HEK293 (cell line): ENCODE data around the gene MOGAT3.

Experiments used
- CTCF ChIA-PET: fragments of 350-600 bp; formaldehyde crosslinking; extraction: SDS; loops from one replicate; lab custom pipeline; 2021; ENCODE audit warnings: antibody characterized with exemption; lab: Yijun Ruan, JAX
- POLR2A ChIA-PET: fragments of 300-600 bp; formaldehyde crosslinking; extraction: SDS; loops from one replicate; lab custom pipeline; 2020; ENCODE audit warnings: antibody characterized with exemption, inconsistent platforms; lab: Yijun Ruan, JAX
- H3K27ac ChIP-seq: fragments of 200-500 bp; sonication (Bioruptor generic); 2 replicates; pipeline ENCODE4 v1.5.1; 2014; ENCODE audit warnings: low read depth, low read length, control low read depth, inconsistent platforms; ENCODE audit errors: extremely low read depth
- H3K36me3 ChIP-seq, 2 experiments: fragments of 200-500 bp in 1 of 2; sonication (Bioruptor generic) in 1 of 2; 1 replicate in 1 of 2; 2 replicates in 1 of 2; pipeline ENCODE4 v1.5.1; 2014 to 2017; ENCODE audit warnings: inconsistent platforms in 2 of 2, low read length in 2 of 2; ENCODE audit not compliant: control insufficient read depth in 2 of 2, insufficient read depth in 1 of 2
- H3K4me1 ChIP-seq: fragments of 200-500 bp; sonication (Bioruptor generic); 2 replicates; pipeline ENCODE4 v1.5.1; 2014; ENCODE audit warnings: mild to moderate bottlenecking, low read length, inconsistent platforms; ENCODE audit not compliant: control insufficient read depth, insufficient read depth
- H3K4me3 ChIP-seq: 2 replicates; pipeline ENCODE4 v1.5.1; 2011; ENCODE audit warnings: low read depth, mild to moderate bottlenecking, control low read depth, low read length, moderate library complexity
- H3K9me3 ChIP-seq: fragments of 200-500 bp; sonication (Bioruptor generic); 2 replicates; pipeline ENCODE4 v1.5.1; 2014; ENCODE audit warnings: low read depth, low read length, inconsistent platforms; ENCODE audit not compliant: control insufficient read depth, insufficient read depth
- GLIS2 ChIP-seq: fragments of 450-650 bp; formaldehyde crosslinking; IDR thresholded peaks from 2 replicates; pipeline ENCODE4 v1.5.1; 2016; ENCODE audit warnings: missing biosample characterization, missing genetic modification characterization
- HOXA7 ChIP-seq: sonication (generic); formaldehyde crosslinking; IDR thresholded peaks from 2 replicates; pipeline ENCODE4 v1.8.1; 2022; ENCODE audit warnings: missing genetic modification reagents, borderline replicate concordance
- KLF10 ChIP-seq: fragments of 450-650 bp; IDR thresholded peaks from 2 replicates; pipeline ENCODE4 v1.5.1; 2018; ENCODE audit warnings: missing biosample characterization, mild to moderate bottlenecking, missing genetic modification characterization
- PATZ1 ChIP-seq: fragments of 450-650 bp; formaldehyde crosslinking; IDR thresholded peaks from 2 replicates; pipeline ENCODE4 v1.5.1; 2016; ENCODE audit warnings: missing biosample characterization, missing genetic modification characterization
- PBX3 ChIP-seq: sonication (generic); formaldehyde crosslinking; IDR thresholded peaks from 2 replicates; pipeline ENCODE4 v1.8.1; 2022; ENCODE audit warnings: mild to moderate bottlenecking, moderate library complexity, missing genetic modification reagents
- SP3 ChIP-seq: fragments of 450-650 bp; formaldehyde crosslinking; IDR thresholded peaks from 2 replicates; pipeline ENCODE4 v1.5.1; 2016; ENCODE audit warnings: missing biosample characterization, missing genetic modification characterization
- ZBTB1 ChIP-seq: fragments of 450-650 bp; formaldehyde crosslinking; IDR thresholded peaks from 2 replicates; pipeline ENCODE4 v1.5.1; 2016; ENCODE audit warnings: missing biosample characterization, missing genetic modification characterization
- ZNF132 ChIP-seq: fragments of 450-650 bp; formaldehyde crosslinking; IDR thresholded peaks from 2 replicates; pipeline ENCODE4 v1.5.1; 2017; ENCODE audit warnings: missing biosample characterization, missing genetic modification characterization, borderline replicate concordance
- ZNF140 ChIP-seq: fragments of 450-650 bp; formaldehyde crosslinking; IDR thresholded peaks from 2 replicates; pipeline ENCODE4 v1.5.1; 2016; ENCODE audit warnings: missing biosample characterization, missing genetic modification characterization
- ZNF148 ChIP-seq: fragments of 450-650 bp; formaldehyde crosslinking; IDR thresholded peaks from 2 replicates; pipeline ENCODE4 v1.5.0; 2017; ENCODE audit warnings: missing biosample characterization, missing genetic modification characterization, borderline replicate concordance
- ZNF16 ChIP-seq: fragments of 450-650 bp; formaldehyde crosslinking; IDR thresholded peaks from 2 replicates; pipeline ENCODE4 v1.5.1; 2016; ENCODE audit warnings: low read depth, missing biosample characterization, missing genetic modification characterization
- ZNF248 ChIP-seq: fragments of 450-650 bp; formaldehyde crosslinking; IDR thresholded peaks from 2 replicates; pipeline ENCODE4 v1.5.1; 2017; ENCODE audit warnings: missing biosample characterization, missing genetic modification characterization
- ZNF404 ChIP-seq: fragments of 450-650 bp; formaldehyde crosslinking; IDR thresholded peaks from 2 replicates; pipeline ENCODE4 v1.5.1; 2017; ENCODE audit warnings: missing biosample characterization, missing genetic modification characterization
- ZNF501 ChIP-seq: fragments of 450-650 bp; formaldehyde crosslinking; IDR thresholded peaks from 2 replicates; pipeline ENCODE4 v1.5.1; 2016; ENCODE audit warnings: missing biosample characterization, missing genetic modification characterization
- ZNF548 ChIP-seq: fragments of 450-650 bp; formaldehyde crosslinking; IDR thresholded peaks from 2 replicates; pipeline ENCODE4 v1.5.1; 2016; ENCODE audit warnings: missing biosample characterization, missing genetic modification characterization
- ZNF596 ChIP-seq: fragments of 450-650 bp; IDR thresholded peaks from 2 replicates; pipeline ENCODE4 v1.5.0; 2018; ENCODE audit warnings: missing biosample characterization, mild to moderate bottlenecking, missing genetic modification characterization, moderate library complexity
- ZNF707 ChIP-seq: fragments of 450-650 bp; formaldehyde crosslinking; IDR thresholded peaks from 2 replicates; pipeline ENCODE4 v1.5.1; 2016; ENCODE audit warnings: missing biosample characterization, missing genetic modification characterization
- ZNF768 ChIP-seq: fragments of 450-650 bp; formaldehyde crosslinking; IDR thresholded peaks from 2 replicates; pipeline ENCODE4 v1.5.1; 2018; ENCODE audit warnings: missing biosample characterization, mild to moderate bottlenecking, missing genetic modification characterization
- ZNF843 ChIP-seq: fragments of 450-650 bp; formaldehyde crosslinking; IDR thresholded peaks from 2 replicates; pipeline ENCODE4 v1.5.1; 2016; ENCODE audit warnings: missing biosample characterization, missing genetic modification characterization
- ZSCAN18 ChIP-seq: fragments of 450-650 bp; formaldehyde crosslinking; IDR thresholded peaks from 2 replicates; pipeline ENCODE4 v1.5.1; 2016; ENCODE audit warnings: missing biosample characterization, missing genetic modification characterization
- TF ChIP-seq, protein P1 (sequence below): fragments of 450-650 bp; formaldehyde crosslinking; IDR thresholded peaks from 2 replicates; pipeline ENCODE4 v1.5.1; 2017; ENCODE audit warnings: missing biosample characterization, missing genetic modification characterization

Gene MOGAT3

GRCh38 chr7:101170617-101171441, 30.0 kb downstream of the MOGAT3 start:
- ChIA-PET POLR2A (no interaction called here), CTCF (interaction anchor here (0.6 to 2.7 kb wide), 16 partner anchors 8 to 1099 kb away, joined by 3 to 40 read pairs (median 4); no protein-coding TSS in a partner anchor)
- no peak overlapping the region for H3K27ac ChIP-seq
- no peaks in the 10 kb centered on the region for H3K9me3 ChIP-seq
- H3K36me3 ChIP-seq = no peaks in the 10 kb centered on the region
- no peak for TF ChIP-seq ZSCAN18 (tag by site-specific recombination)
- peak; percentile 13; the same call in 1 of the 2 replicates for TF ChIP-seq GLIS2 (tag by site-specific recombination)
- TF ChIP-seq ZNF16 (tag by site-specific recombination) = no peak
- no peak for TF ChIP-seq SP3 (tag by site-specific recombination)
- no peak for TF ChIP-seq PBX3 (CRISPR knock-in tag)
- TF ChIP-seq ZNF140 = no peak
- TF ChIP-seq ZNF843 = no peak
- TF ChIP-seq ZNF707 = no peak
- TF ChIP-seq ZNF248 (tag by site-specific recombination) = no peak
- peaks cover 15% of the 10 kb centered on the region for H3K4me1 ChIP-seq
- no peak overlapping the region for H3K4me3 ChIP-seq

DNA sequence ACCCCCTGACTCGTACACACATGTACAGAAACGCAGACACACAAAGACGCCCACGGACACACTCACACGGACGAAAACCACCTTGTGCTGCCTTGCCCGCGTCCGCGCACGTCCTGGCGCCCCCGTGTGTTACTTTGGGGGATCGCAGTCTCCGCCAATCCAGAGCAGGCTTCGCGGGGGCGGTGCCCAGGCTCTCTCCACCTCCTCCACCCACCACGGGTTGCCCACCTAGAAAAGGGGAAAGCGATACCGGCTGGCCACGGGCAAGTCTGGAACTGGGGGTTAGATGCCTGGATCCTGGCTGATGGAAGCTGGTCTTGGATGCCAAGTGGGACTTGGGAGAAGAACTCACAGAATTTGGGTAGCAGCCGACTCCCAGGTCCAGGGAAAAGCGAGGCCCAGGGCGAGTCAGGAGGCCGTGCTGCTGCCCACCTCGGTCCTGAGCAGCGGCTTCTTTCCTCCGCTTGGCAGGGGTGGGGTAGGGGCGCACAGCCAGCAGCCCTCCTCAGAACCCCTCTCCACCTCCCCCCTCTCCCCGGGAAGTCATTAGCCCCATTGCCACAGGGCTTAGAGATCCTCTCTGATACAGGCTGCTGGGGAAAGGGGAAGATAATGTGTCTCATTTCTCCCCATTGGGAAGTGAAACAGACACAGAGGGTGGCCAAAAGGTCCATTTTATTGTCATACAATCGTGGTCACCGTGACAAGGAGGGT, 30.8 kb downstream of the MOGAT3 start:
- no peak overlapping the region for H3K4me3 ChIP-seq
- no peaks in the 10 kb centered on the region for H3K9me3 ChIP-seq
- no peak overlapping the region for H3K27ac ChIP-seq
- ChIA-PET POLR2A (no interaction called here), CTCF (interaction anchor here (0.6 to 2.7 kb wide), 12 partner anchors 7 to 996 kb away, joined by 3 to 40 read pairs (median 4); no protein-coding TSS in a partner anchor)
- no peaks in the 10 kb centered on the region for H3K36me3 ChIP-seq
- peaks cover 17% of the 10 kb centered on the region for H3K4me1 ChIP-seq
- TF ChIP-seq ZBTB1 (tag by site-specific recombination) (no peak), KLF10 (peak; percentile 32; the same call in 1 of the 2 replicates), ZNF132 (tag by site-specific recombination) (no peak), ZNF596 (tag by site-specific recombination) (no peak), PATZ1 (peak; percentile 24; the same call in 1 of the 2 replicates), ZNF768 (tag by site-specific recombination) (no peak), ZNF548 (tag by site-specific recombination) (no peak), ZNF404 (tag by site-specific recombination) (no peak), ZNF148 (no peak), ZNF501 (tag by site-specific recombination) (0 out of 2 replicates have a peak, but pooled peaks have one; percentile 60), HOXA7 (CRISPR knock-in tag) (no peak)
- TF ChIP-seq, protein P1, sequence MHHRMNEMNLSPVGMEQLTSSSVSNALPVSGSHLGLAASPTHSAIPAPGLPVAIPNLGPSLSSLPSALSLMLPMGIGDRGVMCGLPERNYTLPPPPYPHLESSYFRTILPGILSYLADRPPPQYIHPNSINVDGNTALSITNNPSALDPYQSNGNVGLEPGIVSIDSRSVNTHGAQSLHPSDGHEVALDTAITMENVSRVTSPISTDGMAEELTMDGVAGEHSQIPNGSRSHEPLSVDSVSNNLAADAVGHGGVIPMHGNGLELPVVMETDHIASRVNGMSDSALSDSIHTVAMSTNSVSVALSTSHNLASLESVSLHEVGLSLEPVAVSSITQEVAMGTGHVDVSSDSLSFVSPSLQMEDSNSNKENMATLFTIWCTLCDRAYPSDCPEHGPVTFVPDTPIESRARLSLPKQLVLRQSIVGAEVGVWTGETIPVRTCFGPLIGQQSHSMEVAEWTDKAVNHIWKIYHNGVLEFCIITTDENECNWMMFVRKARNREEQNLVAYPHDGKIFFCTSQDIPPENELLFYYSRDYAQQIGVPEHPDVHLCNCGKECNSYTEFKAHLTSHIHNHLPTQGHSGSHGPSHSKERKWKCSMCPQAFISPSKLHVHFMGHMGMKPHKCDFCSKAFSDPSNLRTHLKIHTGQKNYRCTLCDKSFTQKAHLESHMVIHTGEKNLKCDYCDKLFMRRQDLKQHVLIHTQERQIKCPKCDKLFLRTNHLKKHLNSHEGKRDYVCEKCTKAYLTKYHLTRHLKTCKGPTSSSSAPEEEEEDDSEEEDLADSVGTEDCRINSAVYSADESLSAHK (tag by site-specific recombination) = no peak
